GM19328 (cell line): Measurements from ENCODE around the gene ZNF33B.
"Not testable (repeated sequence)": the region's sequence is repeated elsewhere in the genome, so short reads cannot be mapped to it uniquely, and the experiment has no call there.

Experiments
- ATAC-seq: cut with Tn5 transposase; IDR thresholded peaks from one replicate; pipeline ENCODE4 v1.9.1; 2021; ENCODE audit warnings: mild to moderate bottlenecking, moderate library complexity; ENCODE audit not compliant: unreplicated experiment

ZNF33B gene

GRCh38 chr10:42638055-42638820 lies at the start of gene ZNF33B:
TSS of gene ZNF33B (minus strand) at chr10:42638570. CDS start at chr10:42636928, 1,642 bp downstream.
- ATAC-seq: peak; percentile 94

GRCh38 chr10:42684517-42684916 lies 46.1 kb upstream of the ZNF33B start:
- ATAC-seq: no peak

GRCh38 chr10:42680267-42680666 lies 41.9 kb upstream of the ZNF33B start:
- no peak for ATAC-seq

GRCh38 chr10:42665181-42665979 lies 27.0 kb upstream of the ZNF33B start:
- ATAC-seq: not testable (repeated sequence)

GRCh38 chr10:42654419-42654818 lies 16.0 kb upstream of the ZNF33B start:
- no peak for ATAC-seq

GRCh38 chr10:42652858-42653257 lies 14.5 kb upstream of the ZNF33B start:
- ATAC-seq: no peak

- ATAC-seq: no peak
Observed at GRCh38 chr10:42650374-42650773, 12.0 kb upstream of the ZNF33B start.

- no peak for ATAC-seq
Observed at GRCh38 chr10:42648512-42648911, 10.1 kb upstream of the ZNF33B start.

- ATAC-seq: no peak
Observed at GRCh38 chr10:42646687-42647640, 8.6 kb upstream of the ZNF33B start.

GRCh38 chr10:42646214-42646613 lies 7.8 kb upstream of the ZNF33B start:
- no peak for ATAC-seq

- ATAC-seq: no peak
Observed at GRCh38 chr10:42645516-42645915, 7.1 kb upstream of the ZNF33B start.

- ATAC-seq: no peak
Observed at GRCh38 chr10:42645103-42645502, 6.7 kb upstream of the ZNF33B start.

- ATAC-seq: no peak
Observed at GRCh38 chr10:42640610-42641229, 2.4 kb upstream of the ZNF33B start.

- no peak for ATAC-seq
Observed at GRCh38 chr10:42638821-42639270, 476 bp upstream of the ZNF33B start.

GRCh38 chr10:42637648-42638054 lies 719 bp downstream of the ZNF33B start:
- ATAC-seq: no peak

- ATAC-seq: no peak
Observed at GRCh38 chr10:42637142-42637541, 1.2 kb downstream of the ZNF33B start.

- ATAC-seq: no peak
Observed at GRCh38 chr10:42635098-42635497, 3.3 kb downstream of the ZNF33B start.

- no peak for ATAC-seq
Observed at GRCh38 chr10:42632564-42632963, 5.8 kb downstream of the ZNF33B start.

GRCh38 chr10:42630537-42631134 lies 7.7 kb downstream of the ZNF33B start:
- no peak for ATAC-seq

GRCh38 chr10:42623929-42624328 lies 14.4 kb downstream of the ZNF33B start:
- no peak for ATAC-seq
